ENCODE data around the gene ANKH.

ANKH gene

DNA sequence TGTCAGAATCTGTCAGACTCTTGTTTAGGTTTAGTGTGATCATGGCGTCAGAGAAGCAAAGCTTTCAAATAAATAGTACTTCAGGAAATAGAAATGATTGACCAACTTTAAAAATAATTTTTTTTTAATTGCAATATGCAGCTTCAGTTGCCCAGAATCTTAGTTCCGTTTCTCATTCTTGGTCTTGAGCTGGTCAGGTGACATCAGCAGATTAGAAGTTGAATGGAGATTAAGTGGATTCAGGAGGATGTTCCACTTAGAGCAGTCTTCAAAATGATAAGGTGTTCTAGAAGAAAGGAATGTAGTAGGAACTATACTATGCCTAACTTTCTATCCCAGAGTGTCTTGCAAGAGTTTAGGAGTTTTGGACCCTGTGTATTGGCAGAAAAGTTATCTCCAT lies 176.4 kb downstream of the ANKH start:
- H4K20me1 ChIP-seq (ENCODE audit: insufficient read depth, low read length, poor library complexity, severe bottlenecking): no peaks in the 10 kb centered on the region
- H3K9me2 ChIP-seq (replicated peaks; ENCODE audit: low read depth, low read length): no peaks in the 10 kb centered on the region
- peaks cover 91% of the 10 kb centered on the region for H3K36me3 ChIP-seq (ENCODE audit: insufficient read depth, low read length)
- no peak overlapping the region for H3K4me2 ChIP-seq (ENCODE audit: low read depth, low read length, poor library complexity, severe bottlenecking)
- H3K9me3 ChIP-seq (ENCODE audit: insufficient read depth, low read depth, low read length): no peaks in the 10 kb centered on the region
- no peaks in the 10 kb centered on the region for H3K27me3 ChIP-seq (ENCODE audit: insufficient read depth, low read length, poor library complexity, severe bottlenecking)
- H2AFZ ChIP-seq (ENCODE audit: low read length): no peak overlapping the region
- TF ChIP-seq EZH2phosphoT487 (IDR thresholded peaks at IDR 0.05; ENCODE audit: borderline replicate concordance) (no peak), CTCF (conservative IDR thresholded peaks at IDR 0.05; ENCODE audit: low read length) (no peak)
- H3F3A ChIP-seq (ENCODE audit: low read depth): no peaks in the 10 kb centered on the region
- H3K4me3 ChIP-seq (ENCODE audit: low read length, poor library complexity, severe bottlenecking): no peak overlapping the region
- H3K4me1 ChIP-seq (ENCODE audit: insufficient read depth, low read length, poor library complexity, severe bottlenecking): no peaks in the 10 kb centered on the region
- H3K79me2 ChIP-seq (ENCODE audit: insufficient read depth, low read length): no peaks in the 10 kb centered on the region
- H3K9ac ChIP-seq (ENCODE audit: low read depth, low read length, poor library complexity, severe bottlenecking): no peak overlapping the region

GRCh38 chr5:14693070-14693469 lies 178.5 kb downstream of the ANKH start:
- peaks cover 93% of the 10 kb centered on the region for H3K36me3 ChIP-seq (ENCODE audit: insufficient read depth, low read length)
- no peak for TF ChIP-seq CTCF (conservative IDR thresholded peaks at IDR 0.05; ENCODE audit: low read length)

GRCh38 chr5:14687023-14687665 lies 184.4 kb downstream of the ANKH start:
- no peak for TF ChIP-seq EZH2phosphoT487 (IDR thresholded peaks at IDR 0.05; ENCODE audit: borderline replicate concordance)
- TF ChIP-seq CTCF (conservative IDR thresholded peaks at IDR 0.05; ENCODE audit: low read length): no peak
- no peak overlapping the region for H3K4me3 ChIP-seq (ENCODE audit: low read length, poor library complexity, severe bottlenecking)
- no peak overlapping the region for H3K4me2 ChIP-seq (ENCODE audit: low read depth, low read length, poor library complexity, severe bottlenecking)
- H3K36me3 ChIP-seq (ENCODE audit: insufficient read depth, low read length): peaks cover 94% of the 10 kb centered on the region
- H3K9ac ChIP-seq (ENCODE audit: low read depth, low read length, poor library complexity, severe bottlenecking): no peak overlapping the region
- H3K79me2 ChIP-seq (ENCODE audit: insufficient read depth, low read length): peaks cover 11% of the 10 kb centered on the region; the same call in 1 of the 2 replicates
- H3K9me2 ChIP-seq (replicated peaks; ENCODE audit: low read depth, low read length): no peaks in the 10 kb centered on the region
- no peaks in the 10 kb centered on the region for H3F3A ChIP-seq (ENCODE audit: low read depth)
- peaks cover 6% of the 10 kb centered on the region for H4K20me1 ChIP-seq (ENCODE audit: insufficient read depth, low read length, poor library complexity, severe bottlenecking)
- H3K9me3 ChIP-seq (ENCODE audit: insufficient read depth, low read depth, low read length): no peaks in the 10 kb centered on the region
- H3K4me1 ChIP-seq (ENCODE audit: insufficient read depth, low read length, poor library complexity, severe bottlenecking): no peaks in the 10 kb centered on the region
- H2AFZ ChIP-seq (ENCODE audit: low read length): no peak overlapping the region
- no peaks in the 10 kb centered on the region for H3K27me3 ChIP-seq (ENCODE audit: insufficient read depth, low read length, poor library complexity, severe bottlenecking)

More at GRCh38 chr5:14693070-14693469, 178.5 kb downstream of the ANKH start:
- Histone ChIP-seq H3K27me3 (ENCODE audit: insufficient read depth, low read length, poor library complexity, severe bottlenecking) (no peaks in the 10 kb centered on the region), H3K9me3 (ENCODE audit: insufficient read depth, low read depth, low read length) (no peaks in the 10 kb centered on the region), H3K4me2 (ENCODE audit: low read depth, low read length, poor library complexity, severe bottlenecking) (no peak overlapping the region), H3K9ac (ENCODE audit: low read depth, low read length, poor library complexity, severe bottlenecking) (no peak overlapping the region), H3K4me1 (ENCODE audit: insufficient read depth, low read length, poor library complexity, severe bottlenecking) (no peaks in the 10 kb centered on the region), H3K9me2 (replicated peaks; ENCODE audit: low read depth, low read length) (no peaks in the 10 kb centered on the region), H3K4me3 (ENCODE audit: low read length, poor library complexity, severe bottlenecking) (no peak overlapping the region), H2AFZ (ENCODE audit: low read length) (no peak overlapping the region), H3K79me2 (ENCODE audit: insufficient read depth, low read length) (no peaks in the 10 kb centered on the region), H3F3A (ENCODE audit: low read depth) (no peaks in the 10 kb centered on the region), H4K20me1 (ENCODE audit: insufficient read depth, low read length, poor library complexity, severe bottlenecking) (no peaks in the 10 kb centered on the region)
